GM21619 (cell line): ENCODE data around the gene DKK3.

Source experiments
- ATAC-seq: cut with Tn5 transposase; IDR thresholded peaks from one replicate; pipeline ENCODE4 v1.9.1; 2021; ENCODE audit not compliant: unreplicated experiment

DKK3 gene

DNA sequence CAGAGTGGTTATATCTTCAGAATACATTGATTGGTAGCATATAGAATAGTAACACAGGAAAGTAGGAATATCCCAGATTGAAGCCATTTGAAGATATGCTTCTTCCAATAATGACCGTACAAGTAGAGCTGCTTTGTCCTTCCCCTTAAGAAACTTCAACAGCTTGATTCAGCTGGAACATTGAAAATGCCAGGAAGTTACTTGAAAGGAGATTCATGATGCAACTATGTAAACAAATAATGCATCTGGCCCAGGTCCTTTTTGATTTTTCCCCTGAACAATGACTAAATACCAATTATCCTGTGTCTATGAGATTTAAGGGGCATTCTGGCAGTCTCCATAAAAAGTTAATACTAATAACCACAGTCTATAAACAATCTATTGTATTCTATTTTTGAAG lies 3.0 kb downstream of the DKK3 start:
- no peak for ATAC-seq

DNA sequence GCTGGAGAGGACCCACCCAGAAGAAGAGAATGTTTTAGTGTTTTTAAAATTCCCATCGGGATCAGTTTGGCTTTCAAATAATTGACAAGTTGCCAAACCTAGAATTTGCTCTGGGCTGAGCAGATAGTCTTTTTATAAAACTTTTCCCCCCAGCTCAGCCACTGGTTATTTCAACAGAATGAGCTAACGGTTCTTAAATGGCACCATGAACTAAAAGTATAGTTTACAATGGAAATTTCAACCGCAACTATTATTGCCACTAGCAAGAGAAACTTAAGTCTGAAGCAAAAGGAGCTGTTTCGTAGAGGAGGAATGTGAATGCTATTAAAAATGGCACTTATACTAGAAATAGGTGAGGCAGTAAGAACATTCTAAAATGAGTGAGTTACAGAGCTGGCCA lies 3.4 kb downstream of the DKK3 start:
- ATAC-seq: no peak

DNA sequence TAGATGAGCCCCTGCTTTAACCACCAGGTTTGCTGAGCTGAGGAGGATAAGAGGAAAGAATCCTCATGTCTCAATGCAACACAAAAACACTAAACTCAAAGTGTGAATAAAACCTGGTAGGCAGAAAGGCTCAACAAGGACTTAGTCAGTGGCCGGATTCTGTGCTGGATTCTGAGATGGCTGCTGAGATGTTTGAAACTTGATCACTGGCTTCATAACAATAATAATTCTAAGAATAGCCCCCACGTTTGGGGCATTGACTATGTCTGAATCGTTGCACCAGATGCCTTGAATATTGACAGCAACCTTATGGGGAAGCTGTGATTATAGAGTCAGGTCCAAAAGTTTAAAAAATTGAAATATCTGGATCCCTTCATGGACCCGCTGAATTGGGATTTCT lies 4.6 kb downstream of the DKK3 start:
- no peak for ATAC-seq

DNA sequence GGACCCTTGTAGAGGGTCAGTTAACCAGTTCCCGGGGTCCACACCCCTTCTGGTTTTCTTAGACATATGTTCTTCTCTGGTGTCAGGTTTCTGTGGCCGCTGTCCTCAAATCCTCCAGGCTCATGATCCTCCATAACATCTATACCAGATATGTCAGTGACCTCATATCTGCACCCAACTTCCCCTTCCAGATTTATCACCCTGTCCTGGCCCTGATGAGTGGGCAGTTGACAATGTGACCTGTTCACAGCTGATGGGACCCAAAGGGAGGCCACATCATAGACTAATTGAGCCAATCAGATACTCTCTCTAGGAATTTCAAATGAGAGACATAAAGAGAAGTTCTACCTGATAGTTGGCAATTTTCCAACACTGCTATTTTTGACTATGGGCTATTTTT lies 5.1 kb downstream of the DKK3 start:
- no peak for ATAC-seq

DNA sequence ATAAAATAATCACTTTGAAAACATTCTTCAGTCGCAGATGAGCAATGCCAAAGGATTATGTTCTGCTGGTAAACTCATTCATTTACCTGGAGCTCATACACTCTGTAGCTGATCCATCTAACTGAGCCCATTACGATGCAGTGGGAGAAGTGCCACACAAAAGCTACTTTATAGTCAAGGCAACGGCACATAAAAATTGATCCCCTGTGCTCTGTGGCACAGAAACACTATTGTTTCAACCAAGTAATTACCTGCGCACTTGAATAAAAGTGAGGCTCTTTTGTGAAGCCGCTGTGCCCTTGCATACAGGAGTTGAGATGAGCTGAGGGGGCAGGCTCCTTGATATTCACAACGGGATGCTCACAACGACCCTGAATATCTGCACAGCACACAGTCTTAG lies 7.2 kb downstream of the DKK3 start:
- ATAC-seq: no peak

DNA sequence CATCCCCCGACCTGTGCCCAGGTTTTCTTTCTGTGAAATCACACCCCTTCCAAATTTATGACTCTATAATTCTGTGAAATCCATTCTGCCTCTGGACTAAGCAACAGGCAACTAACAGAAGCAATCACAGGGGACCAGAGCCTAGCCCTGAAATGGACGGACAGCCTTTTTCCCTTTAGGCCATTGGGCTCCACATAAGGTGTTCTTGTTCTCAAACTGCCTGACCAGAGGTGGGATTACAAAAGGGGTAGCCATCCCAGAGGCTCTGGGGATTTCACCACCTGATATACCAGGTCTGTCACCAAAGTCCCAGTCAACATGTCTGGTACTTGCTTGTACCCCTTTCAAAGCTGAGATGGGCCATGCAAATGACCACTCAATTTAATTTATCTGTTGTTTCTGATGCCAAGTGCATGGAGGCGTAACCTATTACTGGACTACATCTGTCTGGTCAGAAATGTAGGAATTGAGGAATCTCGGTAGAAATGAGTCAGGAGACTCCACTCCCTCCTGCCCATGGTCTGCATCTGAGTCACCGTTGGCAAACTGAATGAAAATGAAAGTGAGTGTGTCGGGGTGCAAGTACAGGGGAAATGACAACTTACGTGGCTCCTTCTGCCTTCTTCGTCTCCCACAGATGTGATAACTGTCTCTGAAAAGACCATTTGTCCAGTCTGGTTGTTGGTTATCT lies 10.2 kb downstream of the DKK3 start:
- ATAC-seq: no peak

DNA sequence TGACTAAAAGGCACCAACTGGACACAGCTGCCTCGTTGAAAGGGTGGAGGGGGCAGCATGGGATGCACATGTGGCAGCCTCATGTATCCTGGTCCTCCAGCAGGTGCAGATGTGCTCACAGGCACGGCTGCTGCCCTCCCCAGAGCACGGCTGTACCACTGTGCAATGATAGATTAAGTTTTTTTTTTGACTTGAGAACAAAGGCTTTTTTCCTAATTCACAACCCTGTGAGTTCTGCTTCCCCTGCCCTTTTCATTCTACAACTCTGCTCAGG lies 11.4 kb downstream of the DKK3 start:
- no peak for ATAC-seq

DNA sequence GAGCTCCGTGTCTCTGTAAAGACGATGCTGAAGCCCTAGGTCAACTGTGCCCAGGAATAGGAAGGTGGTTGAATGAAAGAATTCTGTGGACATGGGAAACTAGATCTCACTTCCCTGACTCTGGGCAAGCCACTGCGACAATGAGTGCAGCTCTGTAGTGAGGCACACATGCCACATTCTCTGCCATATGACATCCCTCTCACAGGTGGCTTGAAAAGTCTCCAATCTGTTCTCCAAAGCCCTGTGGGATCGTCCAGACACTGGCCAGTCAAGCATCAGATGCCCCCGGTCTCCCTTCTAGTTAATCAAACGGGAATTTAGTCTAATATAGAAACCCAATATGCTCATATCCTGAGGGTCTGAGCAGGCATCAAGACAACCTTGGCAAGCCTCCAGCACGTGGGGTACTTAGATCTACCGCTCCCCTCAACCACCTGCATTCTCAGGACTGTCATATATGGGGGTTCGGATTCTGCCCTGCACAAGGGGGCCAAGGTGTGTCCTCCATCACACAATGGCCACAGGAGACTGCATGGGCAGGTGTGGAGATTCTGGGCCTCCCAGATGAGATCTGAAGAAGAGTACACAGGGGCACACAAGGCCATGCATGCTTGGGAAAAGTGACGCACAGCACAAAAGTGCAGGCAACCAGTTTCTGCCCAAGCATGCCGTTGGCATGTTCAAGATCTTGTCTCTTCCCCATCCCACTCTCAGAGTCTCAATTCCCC lies 11.9 kb downstream of the DKK3 start:
- ATAC-seq: no peak

DNA sequence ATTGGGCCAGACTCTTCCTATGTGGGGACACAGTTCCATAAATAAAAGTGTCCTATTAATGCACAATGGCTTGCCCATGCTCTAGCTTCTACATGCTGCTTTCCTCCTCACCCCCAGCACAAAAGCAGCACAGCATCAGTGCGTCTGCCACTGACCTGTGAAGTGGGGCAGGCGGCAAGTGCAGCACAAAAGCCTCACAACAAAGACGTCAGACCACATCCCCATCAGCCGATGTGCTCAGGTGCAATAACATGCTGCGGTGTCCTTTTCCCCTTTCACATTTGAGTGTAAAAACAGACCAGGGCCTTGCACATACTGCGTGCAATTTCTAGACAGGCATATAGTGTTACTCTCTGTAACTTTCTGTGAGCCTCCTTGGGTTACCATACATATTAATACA lies 12.8 kb downstream of the DKK3 start:
- no peak for ATAC-seq

DNA sequence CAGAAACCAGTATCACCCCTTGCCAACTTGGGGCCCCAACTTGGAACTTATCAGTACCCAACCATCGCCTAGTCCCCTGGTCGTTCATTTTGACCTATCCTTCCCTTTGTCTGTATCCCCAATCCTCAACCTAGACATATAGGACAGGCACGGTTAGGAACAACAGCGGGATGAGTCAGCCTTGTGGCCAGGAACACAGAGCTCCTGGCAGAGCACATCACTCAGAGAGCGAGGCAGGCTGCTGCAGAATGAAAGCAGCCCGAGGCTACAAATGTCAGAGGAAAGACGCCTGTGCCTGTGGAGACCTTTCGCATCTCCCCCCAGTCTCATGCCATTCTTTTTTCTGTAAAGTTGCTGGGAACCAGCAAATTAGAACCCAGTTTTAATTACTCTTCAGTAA lies 14.6 kb downstream of the DKK3 start:
- ATAC-seq: no peak

DNA sequence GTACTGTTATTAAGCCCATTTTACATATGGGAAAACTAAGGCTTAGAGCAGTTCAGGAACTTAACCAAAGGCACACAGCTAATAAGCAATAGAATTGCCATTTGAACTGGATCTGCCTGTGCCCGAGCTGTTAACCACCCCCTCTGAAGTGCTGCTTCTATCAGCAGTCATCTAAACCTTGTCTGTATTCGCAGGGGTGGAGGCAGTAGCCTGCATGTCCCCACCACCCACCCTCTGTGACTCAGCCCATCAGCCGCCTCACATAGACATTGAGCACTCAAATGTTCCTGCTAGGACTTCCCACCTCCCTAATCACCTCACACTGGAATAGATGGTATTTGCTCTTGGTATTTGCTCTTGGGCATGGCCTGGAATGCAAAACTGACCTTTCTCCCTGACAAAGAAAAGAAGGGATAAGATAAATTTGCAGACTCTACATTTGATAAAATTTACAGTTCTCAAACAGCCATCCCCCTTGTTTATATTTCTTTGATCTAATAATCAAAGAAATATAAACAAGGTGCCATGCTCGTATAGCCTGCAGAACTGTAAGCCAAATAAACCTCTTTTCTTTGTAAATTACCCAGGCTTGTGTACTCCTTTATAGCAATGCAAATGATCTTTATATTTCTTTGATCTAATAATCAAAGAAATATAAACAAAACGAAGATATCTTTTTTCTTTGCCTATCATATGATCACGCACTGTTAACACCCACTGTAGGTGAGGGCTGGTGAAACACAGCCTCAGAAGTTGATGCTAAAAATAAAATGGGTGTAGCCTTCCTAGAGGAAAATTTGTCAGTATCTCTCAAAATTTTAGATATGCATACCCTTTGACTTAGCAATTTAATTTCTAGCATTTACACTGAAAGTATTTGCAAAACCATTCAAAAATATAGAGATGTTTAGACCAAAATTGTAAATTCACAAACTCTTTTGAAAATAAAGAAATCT lies 15.9 kb downstream of the DKK3 start:
- no peak for ATAC-seq

DNA sequence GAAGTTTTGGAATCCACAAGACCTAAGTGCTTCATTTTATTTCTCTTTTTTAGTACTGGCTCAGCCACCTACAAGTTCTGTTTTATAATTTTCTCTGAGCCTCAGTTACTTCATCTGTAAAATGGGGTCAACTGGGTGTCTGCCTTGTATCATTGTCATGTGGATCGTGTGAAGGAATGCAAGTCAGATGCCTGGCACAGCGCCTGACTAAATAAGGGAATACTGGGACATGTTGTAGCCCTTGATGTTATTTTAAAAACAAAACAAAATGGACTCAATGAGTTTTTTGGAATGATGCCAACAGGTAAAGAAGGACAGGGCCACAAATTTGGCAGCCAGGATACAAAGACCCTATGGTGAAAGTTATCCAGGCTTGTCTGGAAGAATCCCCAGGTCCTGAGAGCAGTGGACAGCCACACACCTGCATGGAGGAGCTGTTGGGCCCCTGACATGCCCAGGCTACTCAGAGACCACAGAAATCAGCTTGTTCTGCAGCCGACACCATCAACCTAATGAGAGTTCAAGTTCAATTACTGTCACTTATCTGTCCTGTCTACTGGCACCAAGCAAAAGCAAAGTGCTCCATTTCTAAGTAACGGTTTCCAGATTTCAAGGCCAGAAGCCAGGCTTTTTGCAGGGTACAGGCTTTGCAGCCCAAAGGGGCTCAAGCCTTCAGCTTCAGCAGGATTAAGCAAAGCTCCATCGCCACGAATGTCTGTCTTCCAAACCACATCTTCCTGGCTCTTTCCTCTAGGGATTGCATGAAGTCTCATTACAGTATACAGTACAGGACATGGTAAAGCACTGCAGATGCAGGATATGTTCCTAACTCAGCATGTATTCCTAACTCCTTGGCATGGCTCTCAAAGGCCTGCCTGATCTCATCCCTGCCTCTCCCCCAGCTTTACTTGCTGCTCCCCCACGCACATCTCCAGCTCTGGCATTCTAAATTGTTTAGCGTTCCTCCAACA lies 18.4 kb downstream of the DKK3 start:
- ATAC-seq: no peak

DNA sequence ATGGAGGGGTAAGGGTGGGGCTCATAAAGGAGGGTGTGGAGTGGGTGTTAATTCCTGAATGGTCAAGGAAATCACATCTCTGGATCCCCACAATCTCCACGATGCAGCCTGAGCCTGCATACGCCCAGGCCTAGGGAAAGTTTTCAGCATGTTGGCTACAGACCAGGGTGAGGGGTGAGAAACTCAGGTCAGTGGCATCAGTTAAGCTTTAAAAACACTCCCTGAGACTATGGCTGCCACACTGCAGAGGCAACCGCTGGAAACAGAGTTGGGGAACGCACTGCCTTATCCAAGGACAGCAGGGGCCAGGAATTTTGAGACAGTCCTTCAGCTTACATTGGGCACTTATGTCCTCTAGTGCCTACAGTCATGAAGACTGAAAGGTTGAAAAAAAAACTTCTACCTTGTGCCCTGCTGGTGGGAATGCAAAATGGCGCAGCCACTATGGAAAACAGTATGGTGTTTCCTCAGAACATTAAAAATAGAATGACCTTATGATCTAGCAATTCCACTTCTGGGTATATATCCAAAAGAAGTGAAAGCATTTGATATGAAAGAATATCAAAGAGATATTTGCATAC lies 19.7 kb downstream of the DKK3 start:
- ATAC-seq: no peak

DNA sequence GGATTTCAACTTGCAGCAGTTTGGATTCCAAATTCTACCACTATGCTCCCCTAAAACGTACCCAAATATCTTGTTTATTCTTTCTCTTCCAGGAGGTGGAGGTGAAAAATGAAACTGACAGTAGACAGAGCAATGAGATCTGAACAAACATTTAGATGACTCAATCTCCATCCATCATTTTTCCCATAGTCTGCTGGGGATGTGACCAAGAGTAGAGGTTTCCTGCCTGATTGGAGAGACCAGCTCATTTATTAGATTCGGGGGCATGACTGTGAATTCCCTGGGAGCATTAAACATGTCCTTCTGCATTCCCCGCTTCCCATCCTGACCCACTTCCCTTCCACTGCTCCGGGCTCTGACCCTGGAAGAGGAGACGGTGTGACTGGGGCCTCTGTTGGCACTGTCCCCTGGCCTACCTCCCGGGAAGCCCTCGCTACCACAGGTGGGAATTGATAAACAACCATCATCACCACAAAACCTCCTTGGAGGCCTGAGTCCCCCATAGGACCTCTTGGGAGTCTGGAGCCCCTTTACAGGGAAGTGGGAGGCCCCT lies 20.3 kb downstream of the DKK3 start:
- ATAC-seq: no peak

DNA sequence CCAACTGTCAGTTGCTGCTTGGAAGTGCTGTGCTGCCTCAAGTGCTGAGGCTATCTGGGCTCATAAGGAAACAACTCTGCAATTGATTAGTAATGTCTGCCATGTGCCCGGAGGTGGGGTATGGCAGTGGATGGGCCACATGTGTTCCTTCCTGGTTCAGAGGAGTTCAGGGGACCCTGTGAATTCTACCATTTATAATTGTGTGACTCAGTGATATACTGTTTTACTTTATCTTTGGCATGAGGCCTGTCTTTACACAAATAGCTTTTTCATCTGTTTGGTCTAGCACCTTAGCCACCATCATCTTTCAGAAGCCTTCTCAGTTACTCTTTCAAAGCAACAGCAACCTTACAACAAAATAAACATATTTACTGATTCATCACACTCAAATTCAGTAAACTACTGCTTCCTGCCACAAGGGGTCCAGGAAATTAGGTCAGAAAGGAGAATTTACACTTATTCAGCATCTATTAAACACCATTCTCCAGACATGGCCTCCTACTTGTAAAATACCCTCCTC lies 20.9 kb downstream of the DKK3 start:
- no peak for ATAC-seq

DNA sequence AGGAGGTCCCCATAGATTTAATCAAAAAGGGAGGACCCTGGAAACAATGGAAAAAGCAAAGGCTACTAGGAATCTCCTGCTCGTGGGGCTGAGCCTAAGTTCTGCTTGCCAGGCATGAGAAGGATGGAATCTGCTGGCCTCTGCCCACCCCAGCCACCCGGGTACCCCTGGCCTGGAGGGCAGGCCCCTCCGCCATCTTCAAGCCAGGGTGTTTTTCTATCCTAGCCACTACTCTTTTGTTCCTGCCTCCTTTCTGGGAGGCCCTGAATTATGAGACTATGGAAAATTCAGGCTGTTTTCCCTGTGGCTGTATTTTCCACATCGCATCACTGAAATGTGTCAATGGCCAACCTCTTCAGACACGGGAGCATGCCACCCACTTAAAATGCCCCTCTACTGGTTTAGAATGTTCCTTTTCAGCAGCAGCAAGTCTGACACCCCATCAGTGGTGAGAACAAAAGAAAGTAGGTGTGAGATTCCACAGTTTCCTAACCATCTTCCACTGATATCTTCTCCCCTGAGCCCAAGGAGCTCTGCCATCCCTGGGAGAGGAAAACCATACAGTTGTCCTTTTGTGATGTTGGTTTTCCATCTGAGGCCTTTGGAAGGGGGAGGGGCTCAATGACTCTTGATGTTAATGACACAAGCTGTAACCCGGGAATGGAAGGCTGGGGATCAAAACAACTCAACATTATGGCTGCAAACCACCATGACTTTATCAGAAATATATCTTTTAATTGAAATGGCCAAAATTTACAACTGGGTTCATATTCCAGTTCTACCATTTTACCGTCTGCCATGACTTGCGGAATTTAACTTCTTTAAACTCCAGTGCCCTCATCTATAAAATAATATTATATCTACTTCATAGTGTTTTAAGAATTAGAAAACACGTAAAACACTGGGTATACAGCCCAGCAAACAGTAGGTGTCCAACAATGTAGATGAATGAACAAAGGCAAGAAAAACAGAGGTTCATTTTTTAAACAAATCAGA lies 22.2 kb downstream of the DKK3 start:
- ATAC-seq: no peak

DNA sequence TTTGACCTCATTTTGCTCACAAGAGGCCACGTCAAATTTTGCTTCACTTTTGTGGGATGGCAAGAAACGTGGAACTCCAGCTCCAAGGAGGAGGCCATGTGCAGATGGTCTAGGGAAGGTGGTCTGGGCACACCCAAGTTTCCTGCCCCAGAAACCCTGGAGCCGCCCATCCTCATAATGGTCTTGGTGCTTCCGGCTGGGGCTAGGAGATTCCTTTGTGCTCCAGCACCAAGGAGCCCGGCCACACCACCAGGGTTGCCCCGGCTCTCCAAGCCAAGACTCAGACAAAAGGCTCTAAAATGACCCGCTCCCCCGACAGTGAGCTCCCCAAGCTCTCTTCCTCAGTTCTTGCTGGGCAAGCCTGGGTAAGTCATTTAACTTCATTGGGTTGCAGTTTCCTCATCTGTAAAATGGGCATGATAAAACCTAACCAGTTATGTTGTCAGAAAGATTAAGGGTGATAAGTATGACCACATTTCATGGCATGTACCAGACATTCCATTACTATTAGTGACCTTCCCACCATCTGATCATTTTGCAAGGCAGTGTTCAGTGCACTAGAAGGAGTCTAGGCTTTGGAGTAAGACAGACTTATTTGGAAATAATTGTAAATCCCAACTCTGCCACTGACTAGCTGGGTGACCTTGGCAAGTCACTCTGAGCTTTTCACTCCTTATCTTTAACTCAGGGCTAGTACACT lies 23.3 kb downstream of the DKK3 start:
- no peak for ATAC-seq

DNA sequence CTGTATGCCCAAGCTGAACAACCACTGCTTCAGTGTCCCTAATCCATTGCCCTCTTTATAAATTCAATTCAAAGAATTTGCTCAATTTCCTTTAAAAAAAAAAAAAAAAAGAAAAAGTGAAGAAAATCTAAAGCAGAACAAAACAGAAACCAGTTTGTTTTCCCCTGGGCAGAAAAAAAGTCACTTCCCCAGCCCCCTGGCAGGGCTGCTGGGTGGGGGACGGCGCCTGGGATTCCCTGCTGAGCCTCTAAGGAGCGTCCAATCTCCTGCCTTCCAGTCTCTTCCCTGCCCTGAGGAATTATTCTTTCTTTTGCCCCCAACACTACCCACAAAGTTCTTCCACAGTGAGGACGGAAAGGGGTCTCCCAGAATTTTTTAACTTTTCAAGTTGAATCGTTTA lies 23.9 kb downstream of the DKK3 start:
- no peak for ATAC-seq
